Measurements from ENCODE around the gene ZNF236.

GRCh38 chr18:76962851-76963250 is 140.5 kb downstream of the ZNF236 start:
- TF ChIP-seq POLR2A (IDR thresholded peaks at IDR 0.05) = no peak
- TF ChIP-seq CTCF (IDR thresholded peaks at IDR 0.05) = no peak
- no peak for TF ChIP-seq POLR2AphosphoS5 (IDR thresholded peaks at IDR 0.05)
- TF ChIP-seq EP300 (IDR thresholded peaks at IDR 0.05) = no peak

Data from suprapubic skin (tissue), 4 donors.